GM21515 (cell line): ENCODE results near the gene PSMA7.
A peak's percentile ranks its signal among the peaks of the same experiment; 100 is the strongest.
"Not testable (repeated sequence)": the region's sequence is repeated elsewhere in the genome, so short reads cannot be mapped to it uniquely, and the experiment has no call there.

Experiments used
- ATAC-seq: cut with Tn5 transposase; IDR thresholded peaks from one replicate; pipeline ENCODE4 v1.9.1; 2021; ENCODE audit not compliant: unreplicated experiment

PSMA7 gene

GRCh38 chr20:62120990-62121775, 22.0 kb downstream of the PSMA7 start:
- ATAC-seq: peak; percentile 10

- ATAC-seq: no peak
Measured at GRCh38 chr20:62120365-62120762, 22.8 kb downstream of the PSMA7 start.

- ATAC-seq: no peak
Measured at GRCh38 chr20:62119591-62120364, 23.4 kb downstream of the PSMA7 start.

- ATAC-seq: no peak
Measured at GRCh38 chr20:62119115-62119514, 24.1 kb downstream of the PSMA7 start.

GRCh38 chr20:62118113-62119043, 24.8 kb downstream of the PSMA7 start:
- ATAC-seq: no peak

- ATAC-seq: no peak
Measured at GRCh38 chr20:62117658-62118057, 25.5 kb downstream of the PSMA7 start.

GRCh38 chr20:62117362-62117646, 25.9 kb downstream of the PSMA7 start:
- ATAC-seq: no peak

GRCh38 chr20:62116558-62117361, 26.4 kb downstream of the PSMA7 start:
- ATAC-seq: no peak

- not testable (repeated sequence) for ATAC-seq
Measured at GRCh38 chr20:62115800-62116407, 27.3 kb downstream of the PSMA7 start.

GRCh38 chr20:62114894-62115293, 28.3 kb downstream of the PSMA7 start:
- no peak for ATAC-seq

- ATAC-seq: no peak
Measured at GRCh38 chr20:62112368-62112767, 30.8 kb downstream of the PSMA7 start.

GRCh38 chr20:62111148-62111547, 32.0 kb downstream of the PSMA7 start:
- no peak for ATAC-seq

GRCh38 chr20:62105592-62105991, 37.6 kb downstream of the PSMA7 start:
- no peak for ATAC-seq

GRCh38 chr20:62104791-62105345, 38.3 kb downstream of the PSMA7 start:
- no peak for ATAC-seq

- no peak for ATAC-seq
Measured at GRCh38 chr20:62104234-62104789, 38.9 kb downstream of the PSMA7 start.

GRCh38 chr20:62103508-62104233, 39.5 kb downstream of the PSMA7 start:
- ATAC-seq: no peak

GRCh38 chr20:62101078-62101477, 42.1 kb downstream of the PSMA7 start:
- no peak for ATAC-seq

- no peak for ATAC-seq
Measured at GRCh38 chr20:62097881-62098407, 45.2 kb downstream of the PSMA7 start.
